Liver (tissue), 3 donors: Measurements from ENCODE around the gene BRICD5.

Source experiments
- CTCF ChIP-seq: fragments of 150-350 bp; IDR thresholded peaks from 2 replicates; pipeline ENCODE4 v1.5.1; 2017; ENCODE audit warnings: improper control_type of control experiment, low read depth, low read length; ENCODE audit not compliant: missing input control
- RAD21 ChIP-seq, 2 donors: IDR thresholded peaks; 2 replicates each; pipeline ENCODE4 v1.6.1; 2016; ENCODE audit warnings: antibody characterized with exemption in 2 of 2, mild to moderate bottlenecking in 2 of 2
- YY1 ChIP-seq: IDR thresholded peaks from 2 replicates; pipeline ENCODE4 v1.6.1; 2016; ENCODE audit warnings: antibody characterized with exemption, mild to moderate bottlenecking
- donor health status: healthy.
- donor health status: healthy.

DNA sequence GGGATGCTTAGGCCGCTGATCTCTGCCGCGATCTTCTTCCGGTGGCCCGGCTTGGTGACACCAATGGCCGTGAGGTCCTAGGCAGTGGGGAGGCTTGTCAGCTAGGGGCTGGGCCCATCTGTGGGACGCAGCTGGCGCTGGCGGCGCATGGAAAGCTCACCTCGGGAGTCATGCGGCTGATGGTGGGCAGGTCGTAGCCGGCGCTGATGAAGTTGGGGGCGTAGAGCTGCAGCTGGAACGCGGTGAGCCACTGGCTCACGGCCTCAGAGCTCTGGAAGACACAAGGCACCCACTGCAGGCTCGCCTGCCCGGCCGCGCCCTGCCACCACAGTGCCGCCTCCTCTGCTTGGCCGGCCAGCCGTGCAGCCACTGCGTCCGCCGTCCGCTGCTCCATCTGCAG lies 27.0 kb downstream of the BRICD5 start:
- TF ChIP-seq CTCF (no peak), YY1 (no peak), RAD21 (IDR thresholded peaks at IDR 0.05) (no peak)
